Loucy (cell line): ENCODE measurements around the gene ACVR1B.
A peak's percentile ranks its signal among the peaks of the same experiment; 100 is the strongest.

Experiments used
- CTCF ChIP-seq: fragments of 200-600 bp; sonication (generic); conservative IDR thresholded peaks from 2 replicates; pipeline ENCODE4 v1.5.1; 2014; ENCODE audit warnings: mild to moderate bottlenecking, antibody characterized with exemption, low read length
- EZH2phosphoT487 ChIP-seq: fragments of 200-600 bp; IDR thresholded peaks from 2 replicates; pipeline ENCODE4 v1.6.1; 2018; ENCODE audit warnings: antibody characterized with exemption, mild to moderate bottlenecking, moderate library complexity, borderline replicate concordance

GRCh38 chr12:52023182-52023975, 71.9 kb downstream of the ACVR1B start:
- TF ChIP-seq CTCF = peak; percentile 90
- TF ChIP-seq EZH2phosphoT487 = no peak
